Right atrium auricular region (tissue), 2 donors: Measurements from ENCODE around the gene SERPINE1. TPM values are rescaled to one million over a fixed set of nuclear protein-coding genes. Genes with fewer than 3 reads are reported as not detected.
A peak's percentile ranks its signal among the peaks of the same experiment; 100 is the strongest.

Experiments used
- DNase-seq: peaks from one replicate; pipeline ENCODE4 v3.0.0-alpha.2; 2019; ENCODE audit warnings: low spot score
- H3K27ac ChIP-seq, 2 donors: fragments of 200-600 bp; sonication (generic); 1 replicate in 1 of 2; 2 replicates in 1 of 2; pipeline ENCODE4 v1.5.1; 2016 to 2019
- H3K27me3 ChIP-seq, 2 donors: fragments of 200-600 bp; sonication (generic); one replicate each; pipeline versions ENCODE4 v1.5.1 to v1.6.0; 2017 to 2019
- H3K36me3 ChIP-seq: fragments of 200-600 bp; sonication (generic); one replicate; pipeline ENCODE4 v1.5.1; 2016
- H3K4me1 ChIP-seq, 2 donors: fragments of 200-600 bp; sonication (generic); one replicate each; pipeline versions ENCODE4 v1.5.1 to v1.6.0; 2017 to 2019
- H3K4me3 ChIP-seq, 2 donors: fragments of 200-600 bp; sonication (generic); 1 replicate in 1 of 2; 2 replicates in 1 of 2; pipeline ENCODE4 v1.5.1; 2017 to 2019; ENCODE audit warnings: mild to moderate bottlenecking in 1 of 2, moderate library complexity in 1 of 2
- H3K9me3 ChIP-seq, 2 donors: fragments of 200-600 bp; sonication (generic); one replicate each; pipeline ENCODE4 v1.5.1; 2019
- total RNA-seq, 2 donors: library from RNA; depleted of rRNA; stranded (reverse); fragments of >200 nt; gene quantifications; one replicate each; pipeline ENCODE4 v1.1.0, GENCODE V29; 2016
- TF ChIP-seq, protein P1 (sequence below), 2 donors: fragments of 200-600 bp; sonication (generic); IDR thresholded peaks; one replicate each; pipeline ENCODE4 v1.5.1; 2019; ENCODE audit warnings: antibody characterized with exemption in 2 of 2

Gene SERPINE1
- total RNA-seq, 2 donors from 2014 or later = 28.0 to 40.8 TPM

DNA sequence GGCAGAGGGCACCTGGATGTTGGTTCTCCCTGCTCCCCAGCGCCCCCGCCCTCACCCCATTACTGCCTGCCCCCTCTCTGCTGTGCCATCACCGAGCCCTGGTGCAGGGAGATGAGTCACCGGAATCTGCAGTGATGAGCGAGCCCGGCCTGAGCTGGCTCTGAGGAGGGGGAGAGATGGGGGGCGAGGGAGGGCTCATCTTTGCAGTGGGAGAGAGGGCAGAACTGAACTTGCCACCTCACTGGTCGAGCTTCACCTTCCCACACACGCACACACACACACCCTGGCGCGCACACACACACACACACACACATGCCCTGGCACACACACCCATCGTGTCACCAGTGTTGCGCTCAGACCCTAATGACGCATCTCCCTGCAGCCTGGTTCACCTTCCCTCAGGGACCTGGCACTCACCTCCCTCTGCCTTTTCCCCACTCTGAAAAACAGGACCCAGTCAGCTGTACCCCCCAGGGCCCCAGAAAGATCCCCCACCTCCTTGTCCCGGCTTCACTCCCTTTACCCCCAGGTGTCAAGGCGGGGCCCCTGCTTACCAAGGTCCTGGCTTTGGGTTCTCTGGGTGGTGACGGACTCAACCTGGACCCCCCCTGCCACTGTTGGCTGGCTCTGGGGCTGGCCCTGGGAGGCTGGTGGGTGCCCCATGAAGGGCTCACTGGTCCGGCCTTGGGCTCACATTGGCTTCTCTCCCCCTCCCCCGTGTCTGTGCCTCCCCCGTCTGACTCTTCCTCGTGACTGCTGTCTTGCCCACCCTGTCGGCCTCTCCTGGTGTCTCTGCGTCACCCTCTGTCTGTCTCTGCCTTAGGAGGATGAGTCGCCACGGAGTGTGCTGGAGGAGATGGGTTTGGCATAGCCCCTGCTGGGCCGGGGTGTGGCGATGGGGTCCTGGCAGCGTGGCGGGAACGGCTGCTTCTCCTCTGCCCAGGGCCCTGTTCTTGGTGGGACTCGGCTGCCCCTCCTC lies 33.1 kb downstream of the SERPINE1 start:
- H3K36me3 ChIP-seq = peaks cover 24% of the 10 kb centered on the region

DNA sequence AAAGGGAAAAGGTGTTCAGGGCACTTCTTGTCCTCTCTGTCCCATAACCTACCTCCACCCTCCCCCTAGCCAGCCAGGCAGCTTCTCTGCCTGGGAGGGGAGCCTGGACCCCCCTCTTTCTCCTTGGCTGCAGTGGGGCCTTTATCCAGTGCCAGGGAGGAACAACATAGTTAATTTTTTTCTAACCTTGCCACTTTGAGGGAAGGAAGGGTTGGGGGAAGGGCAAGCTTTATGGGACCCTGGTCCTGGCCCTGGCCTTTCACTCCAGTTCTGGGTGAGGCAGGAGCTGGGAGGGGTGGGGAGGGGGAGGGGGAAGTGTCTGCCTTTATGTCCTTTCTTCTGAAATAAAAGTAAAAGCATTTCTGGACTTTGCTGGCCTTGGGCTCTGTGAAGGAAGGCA lies 34.0 kb downstream of the SERPINE1 start:
- H3K9me3 ChIP-seq = no peaks in the 10 kb centered on the region
- H3K4me1 ChIP-seq = peaks cover 0 to 39% of the 10 kb centered on the region in 2 donors
- H3K27me3 ChIP-seq = peaks cover 10 to 27% of the 10 kb centered on the region in 2 donors
- TF ChIP-seq, protein P1, sequence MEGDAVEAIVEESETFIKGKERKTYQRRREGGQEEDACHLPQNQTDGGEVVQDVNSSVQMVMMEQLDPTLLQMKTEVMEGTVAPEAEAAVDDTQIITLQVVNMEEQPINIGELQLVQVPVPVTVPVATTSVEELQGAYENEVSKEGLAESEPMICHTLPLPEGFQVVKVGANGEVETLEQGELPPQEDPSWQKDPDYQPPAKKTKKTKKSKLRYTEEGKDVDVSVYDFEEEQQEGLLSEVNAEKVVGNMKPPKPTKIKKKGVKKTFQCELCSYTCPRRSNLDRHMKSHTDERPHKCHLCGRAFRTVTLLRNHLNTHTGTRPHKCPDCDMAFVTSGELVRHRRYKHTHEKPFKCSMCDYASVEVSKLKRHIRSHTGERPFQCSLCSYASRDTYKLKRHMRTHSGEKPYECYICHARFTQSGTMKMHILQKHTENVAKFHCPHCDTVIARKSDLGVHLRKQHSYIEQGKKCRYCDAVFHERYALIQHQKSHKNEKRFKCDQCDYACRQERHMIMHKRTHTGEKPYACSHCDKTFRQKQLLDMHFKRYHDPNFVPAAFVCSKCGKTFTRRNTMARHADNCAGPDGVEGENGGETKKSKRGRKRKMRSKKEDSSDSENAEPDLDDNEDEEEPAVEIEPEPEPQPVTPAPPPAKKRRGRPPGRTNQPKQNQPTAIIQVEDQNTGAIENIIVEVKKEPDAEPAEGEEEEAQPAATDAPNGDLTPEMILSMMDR (IDR thresholded peaks at IDR 0.05) = no peak
- no peak overlapping the region for H3K4me3 ChIP-seq
- no peak overlapping the region for H3K27ac ChIP-seq
- DNase-seq = no peak
- peaks cover 24% of the 10 kb centered on the region for H3K36me3 ChIP-seq

More for the DNA sequence above, 33.1 kb downstream of the SERPINE1 start:
- no peaks in the 10 kb centered on the region for H3K9me3 ChIP-seq
- H3K4me1 ChIP-seq = peaks cover 0 to 38% of the 10 kb centered on the region in 2 donors
- H3K4me3 ChIP-seq = no peak overlapping the region
- TF ChIP-seq, protein P1 (IDR thresholded peaks at IDR 0.05) = no peak
- DNase-seq = no peak
- peaks cover 7 to 21% of the 10 kb centered on the region in 2 donors for H3K27me3 ChIP-seq
- H3K27ac ChIP-seq = no peak overlapping the region

GRCh38 chr7:101161692-101162471 lies 35.0 kb downstream of the SERPINE1 start:
- Histone ChIP-seq H3K27ac (no peak overlapping the region), H3K9me3 (no peaks in the 10 kb centered on the region), H3K27me3 (peaks cover 19 to 36% of the 10 kb centered on the region in 2 donors), H3K36me3 (peaks cover 22% of the 10 kb centered on the region), H3K4me1 (peaks cover 0 to 42% of the 10 kb centered on the region in 2 donors), H3K4me3 (no peak overlapping the region)
- DNase-seq = no peak
- TF ChIP-seq, protein P1 (IDR thresholded peaks at IDR 0.05) = no peak

DNA sequence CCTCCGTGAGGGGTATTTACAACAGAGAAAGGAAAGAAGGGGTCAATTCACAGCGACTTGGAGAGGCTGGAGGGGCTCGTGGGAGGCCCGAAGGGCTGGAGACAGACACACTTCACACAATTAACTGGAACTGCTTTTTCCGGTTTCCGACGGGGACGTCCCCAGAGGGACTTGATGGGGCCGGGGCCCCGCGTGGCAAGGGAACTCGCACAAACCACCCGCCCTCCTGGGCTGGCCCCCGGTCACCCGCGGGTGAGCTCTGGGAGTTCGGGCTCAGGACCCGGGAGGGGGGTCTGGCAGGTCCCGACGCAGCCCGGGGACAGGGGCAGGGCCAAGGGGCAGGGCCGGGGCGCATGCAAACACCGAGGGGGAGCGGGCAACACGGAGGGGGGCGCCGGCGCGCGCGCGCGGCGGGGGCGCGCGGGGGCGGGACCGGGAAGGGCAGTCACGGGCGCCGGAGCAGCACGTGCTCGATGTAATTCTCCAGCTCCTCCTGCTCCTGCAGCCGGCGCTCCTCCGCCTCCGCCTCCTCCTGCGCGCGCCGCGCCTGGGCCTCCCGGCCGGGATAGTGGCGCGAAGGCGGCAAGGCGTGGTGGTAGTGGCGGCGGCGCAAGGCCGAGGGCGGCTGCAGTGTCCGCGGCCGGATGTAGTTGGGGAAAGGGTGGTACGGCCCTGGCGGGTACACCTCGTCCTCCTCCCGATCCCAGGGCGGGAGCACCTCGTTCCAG lies 35.8 kb downstream of the SERPINE1 start:
- Histone ChIP-seq H3K27ac (peak overlapping the region; percentile 1 to 16), H3K4me1 (peaks cover 0 to 42% of the 10 kb centered on the region in 2 donors)
- TF ChIP-seq, protein P1 (IDR thresholded peaks at IDR 0.05) = no peak

More for the DNA sequence above, 35.8 kb downstream of the SERPINE1 start:
- no peak for DNase-seq
- Histone ChIP-seq H3K9me3 (no peaks in the 10 kb centered on the region), H3K36me3 (peaks cover 14% of the 10 kb centered on the region), H3K4me3 (peak overlapping the region in 1 of 2 donors; percentile 42), H3K27me3 (peaks cover 20 to 45% of the 10 kb centered on the region in 2 donors)
